SK-N-SH treated with all-trans-retinoic acid at 6 μM for 48 hours (cell line): ENCODE measurements around the gene ABCC6.

ENCODE experiments used
- ARNTL ChIP-seq: fragments of 450-650 bp; formaldehyde crosslinking; IDR thresholded peaks from 2 replicates; pipeline ENCODE4 v1.5.0; 2020; ENCODE audit warnings: low read depth, mild to moderate bottlenecking, moderate library complexity, borderline replicate concordance
- BACH2 ChIP-seq: fragments of 250-450 bp; sonication (Bioruptor Pico); IDR thresholded peaks from 2 replicates; pipeline ENCODE4 v1.9.0; 2021; ENCODE audit warnings: mild to moderate bottlenecking, borderline replicate concordance
- CSDC2 ChIP-seq: fragments of 250-450 bp; sonication (Bioruptor Pico); IDR thresholded peaks from 2 replicates; pipeline ENCODE4 v1.5.0; 2020; ENCODE audit warnings: mild to moderate bottlenecking, moderate library complexity
- GLIS3 ChIP-seq: fragments of 250-450 bp; sonication (Bioruptor Pico); IDR thresholded peaks from 2 replicates; pipeline ENCODE4 v1.5.0; 2020; ENCODE audit warnings: mild to moderate bottlenecking, moderate library complexity
- ISL1 ChIP-seq: fragments of 250-450 bp; sonication (Bioruptor Pico); IDR thresholded peaks from 2 replicates; pipeline ENCODE4 v2.1.2; 2022; ENCODE audit warnings: mild to moderate bottlenecking, moderate library complexity
- OSR1 ChIP-seq: fragments of 250-450 bp; sonication (Bioruptor Pico); IDR thresholded peaks from 2 replicates; pipeline ENCODE4 v1.8.0; 2022; ENCODE audit warnings: moderate library complexity, mild to moderate bottlenecking, inconsistent platforms
- RARB ChIP-seq: fragments of 250-450 bp; sonication (Bioruptor Pico); IDR thresholded peaks from 2 replicates; pipeline ENCODE4 v1.8.0; 2021; ENCODE audit warnings: mild to moderate bottlenecking, moderate library complexity
- TCF4 ChIP-seq: fragments of 250-450 bp; sonication (Bioruptor Pico); IDR thresholded peaks from 2 replicates; pipeline ENCODE4 v1.8.0; 2021; ENCODE audit warnings: mild to moderate bottlenecking, moderate library complexity, borderline replicate concordance
- ZFP3 ChIP-seq: fragments of 250-450 bp; sonication (Bioruptor Pico); IDR thresholded peaks from 2 replicates; pipeline ENCODE4 v1.5.0; 2020; ENCODE audit warnings: mild to moderate bottlenecking, moderate library complexity
- ZFP30 ChIP-seq: fragments of 450-650 bp; formaldehyde crosslinking; IDR thresholded peaks from 2 replicates; pipeline ENCODE4 v1.5.0; 2022; ENCODE audit warnings: mild to moderate bottlenecking, moderate library complexity
- ZNF565 ChIP-seq: fragments of 450-650 bp; formaldehyde crosslinking; conservative IDR thresholded peaks from 2 replicates; pipeline ENCODE4 v1.5.0; 2020; ENCODE audit warnings: low read depth, mild to moderate bottlenecking, moderate library complexity
- ZNF8 ChIP-seq: fragments of 450-650 bp; formaldehyde crosslinking; IDR thresholded peaks from 2 replicates; pipeline ENCODE4 v1.5.0; 2020; ENCODE audit warnings: mild to moderate bottlenecking, moderate library complexity
- TF ChIP-seq, protein P1 (sequence below): fragments of 250-450 bp; sonication (Bioruptor Pico); IDR thresholded peaks from 2 replicates; pipeline ENCODE4 v1.8.0; 2020; ENCODE audit warnings: mild to moderate bottlenecking, moderate library complexity, borderline replicate concordance
- TF ChIP-seq, protein P2 (sequence below): fragments of 250-450 bp; sonication (Bioruptor Pico); IDR thresholded peaks from 2 replicates; pipeline ENCODE4 v1.8.0; 2021; ENCODE audit warnings: low read depth, mild to moderate bottlenecking, moderate library complexity, borderline replicate concordance

- no peak for TF ChIP-seq ZNF8 (CRISPR knock-in tag)
- TF ChIP-seq GLIS3 (CRISPR knock-in tag), result no peak
- TF ChIP-seq, protein P1, sequence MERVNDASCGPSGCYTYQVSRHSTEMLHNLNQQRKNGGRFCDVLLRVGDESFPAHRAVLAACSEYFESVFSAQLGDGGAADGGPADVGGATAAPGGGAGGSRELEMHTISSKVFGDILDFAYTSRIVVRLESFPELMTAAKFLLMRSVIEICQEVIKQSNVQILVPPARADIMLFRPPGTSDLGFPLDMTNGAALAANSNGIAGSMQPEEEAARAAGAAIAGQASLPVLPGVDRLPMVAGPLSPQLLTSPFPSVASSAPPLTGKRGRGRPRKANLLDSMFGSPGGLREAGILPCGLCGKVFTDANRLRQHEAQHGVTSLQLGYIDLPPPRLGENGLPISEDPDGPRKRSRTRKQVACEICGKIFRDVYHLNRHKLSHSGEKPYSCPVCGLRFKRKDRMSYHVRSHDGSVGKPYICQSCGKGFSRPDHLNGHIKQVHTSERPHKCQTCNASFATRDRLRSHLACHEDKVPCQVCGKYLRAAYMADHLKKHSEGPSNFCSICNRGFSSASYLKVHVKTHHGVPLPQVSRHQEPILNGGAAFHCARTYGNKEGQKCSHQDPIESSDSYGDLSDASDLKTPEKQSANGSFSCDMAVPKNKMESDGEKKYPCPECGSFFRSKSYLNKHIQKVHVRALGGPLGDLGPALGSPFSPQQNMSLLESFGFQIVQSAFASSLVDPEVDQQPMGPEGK (CRISPR knock-in tag), result no peak
- TF ChIP-seq RARB (CRISPR knock-in tag), result no peak
- TF ChIP-seq ARNTL (CRISPR knock-in tag), result no peak
- no peak for TF ChIP-seq ZNF565 (CRISPR knock-in tag)
- no peak for TF ChIP-seq ZFP30 (CRISPR knock-in tag)
- TF ChIP-seq OSR1, result no peak
- TF ChIP-seq ISL1 (CRISPR knock-in tag), result no peak
- TF ChIP-seq ZFP3 (CRISPR knock-in tag), result no peak
- TF ChIP-seq BACH2, result no peak
- TF ChIP-seq TCF4 (CRISPR knock-in tag), result no peak
- no peak for TF ChIP-seq CSDC2 (CRISPR knock-in tag)
- TF ChIP-seq, protein P2, sequence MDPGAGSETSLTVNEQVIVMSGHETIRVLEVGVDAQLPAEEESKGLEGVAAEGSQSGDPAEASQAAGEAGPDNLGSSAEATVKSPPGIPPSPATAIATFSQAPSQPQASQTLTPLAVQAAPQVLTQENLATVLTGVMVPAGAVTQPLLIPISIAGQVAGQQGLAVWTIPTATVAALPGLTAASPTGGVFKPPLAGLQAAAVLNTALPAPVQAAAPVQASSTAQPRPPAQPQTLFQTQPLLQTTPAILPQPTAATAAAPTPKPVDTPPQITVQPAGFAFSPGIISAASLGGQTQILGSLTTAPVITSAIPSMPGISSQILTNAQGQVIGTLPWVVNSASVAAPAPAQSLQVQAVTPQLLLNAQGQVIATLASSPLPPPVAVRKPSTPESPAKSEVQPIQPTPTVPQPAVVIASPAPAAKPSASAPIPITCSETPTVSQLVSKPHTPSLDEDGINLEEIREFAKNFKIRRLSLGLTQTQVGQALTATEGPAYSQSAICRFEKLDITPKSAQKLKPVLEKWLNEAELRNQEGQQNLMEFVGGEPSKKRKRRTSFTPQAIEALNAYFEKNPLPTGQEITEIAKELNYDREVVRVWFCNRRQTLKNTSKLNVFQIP (CRISPR knock-in tag), result no peak
These were observed 72.5 kb downstream of the ABCC6 start for GRCh38 chr16:16150878-16151152.
